ENCODE results near the gene MAP7D2. TPM values are rescaled to one million over a fixed set of nuclear protein-coding genes. Genes with fewer than 3 reads are reported as not detected.

The MAP7D2 gene
- total RNA-seq: 0.25 and 0.34 TPM in 2 replicates

DNA sequence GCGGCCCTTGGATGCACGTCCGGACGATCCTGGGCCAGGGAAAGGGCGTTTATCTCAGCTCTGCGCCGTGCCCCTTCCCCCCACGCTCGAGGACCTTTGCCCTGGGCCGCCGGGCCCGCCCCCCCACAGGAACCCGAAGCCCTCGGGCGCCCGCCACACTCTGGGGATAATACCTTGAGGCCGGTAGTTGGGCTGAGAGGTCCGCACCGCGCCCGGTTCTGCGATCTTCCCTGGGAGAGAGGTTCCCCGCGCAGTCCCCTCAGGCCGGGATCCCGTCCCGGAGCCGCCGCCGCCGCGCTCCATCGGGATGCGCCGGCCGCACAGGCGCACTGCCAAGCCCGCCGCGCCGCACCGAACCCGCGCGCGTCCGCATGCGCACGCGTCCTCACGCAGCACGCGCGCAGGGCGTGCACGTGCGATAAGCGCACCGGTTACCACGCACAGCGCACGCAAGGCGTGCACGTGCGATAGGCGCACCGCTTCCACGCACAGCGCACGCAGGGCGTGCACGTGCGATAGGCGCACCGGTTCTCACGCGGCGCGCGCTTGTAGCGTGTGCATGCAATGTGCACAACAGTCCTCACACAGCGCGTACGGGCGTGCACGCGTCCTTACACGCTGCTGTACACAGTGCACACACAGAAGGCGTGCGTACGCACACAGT is at the start of gene MAP7D2:
MAP7D2 (minus strand) TSS at position 331 of the 664 bp plus-strand sequence; CDS start at position 303, 28 bp downstream.

GRCh38 chrX:20141281-20142220 is 24.8 kb upstream of the MAP7D2 start, which contains the start of gene EIF1AX:
TSS of gene EIF1AX (minus strand) at chrX:20141838. CDS start at chrX:20141640, 198 bp downstream.

DNA sequence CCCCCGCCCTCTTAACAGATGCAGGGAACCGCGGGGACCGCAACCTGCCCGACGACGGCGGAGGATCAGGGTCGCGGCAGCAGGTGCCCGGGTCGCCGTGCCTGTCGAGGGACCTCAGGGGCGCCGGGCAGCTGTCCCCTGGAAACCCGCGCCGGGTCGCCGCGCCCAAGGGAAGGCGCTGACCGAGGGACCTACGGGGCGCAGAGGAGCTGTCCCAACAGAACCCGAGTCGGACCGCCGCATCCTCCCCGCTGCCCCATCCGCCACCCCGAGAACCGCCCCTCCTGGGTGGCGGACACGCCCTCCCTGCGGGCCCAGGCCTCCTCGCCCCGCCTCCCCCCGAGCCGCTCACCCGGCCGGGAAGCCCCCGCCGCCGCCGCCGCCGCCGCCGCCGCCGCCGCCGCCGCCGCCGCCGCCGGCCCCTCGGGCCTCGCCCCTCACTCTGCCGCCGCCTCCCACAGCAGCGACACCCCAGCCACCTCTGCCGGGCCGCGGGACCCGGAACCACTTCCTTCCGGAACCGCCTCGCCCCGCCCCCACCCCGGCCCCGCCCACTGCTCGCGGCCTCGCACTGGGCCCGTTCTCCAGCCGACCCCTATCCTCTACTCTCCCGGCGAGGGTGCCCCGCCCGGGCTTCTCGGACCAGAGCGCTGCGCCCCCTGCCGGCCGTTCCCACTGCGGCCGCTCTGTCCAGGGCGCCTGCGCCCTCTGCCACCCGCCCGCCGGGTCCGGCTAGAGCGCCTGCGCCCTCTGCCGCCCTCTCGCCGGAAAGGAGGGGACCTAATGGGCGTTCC is 126.0 kb downstream of the MAP7D2 start, which contains the start of gene BCLAF3:
BCLAF3 (minus strand) TSS at position 506 of the 794 bp plus-strand sequence. CDS start 20,797 bp downstream, outside the sequence.

Other genes with a start within 250 kb of the MAP7D2 start
- 28.3 and 29.1 TPM in 2 replicates for gene SH3KBP1, start 229.3 kb downstream of the MAP7D2 start, total RNA-seq
- 2.1 and 2.5 TPM in 2 replicates for gene BCLAF3, start 125.8 kb downstream of the MAP7D2 start, total RNA-seq
- 27.8 and 30.7 TPM in 2 replicates for gene EIF1AX, start 24.9 kb upstream of the MAP7D2 start, total RNA-seq
- 26.0 and 41.1 TPM in 2 replicates for gene RPS6KA3, start 150.0 kb upstream of the MAP7D2 start, total RNA-seq

Data from cardiac ventricle fibroblast (primary cell).